Myocyte (in vitro differentiated cells): Measurements from ENCODE around the gene PFN3. TPM values are rescaled to one million over a fixed set of nuclear protein-coding genes. Genes with fewer than 3 reads are reported as not detected.

Source experiments
- DNase-seq: peaks from one replicate; pipeline ENCODE4 v3.0.0-alpha.2; 2012; ENCODE audit warnings: low read depth
- polyA plus RNA-seq: library from polyadenylated mRNA; unstranded; fragments of >200 nt; gene quantifications from one replicate; pipeline ENCODE4 v1.2.1, GENCODE V29; 2012; ENCODE audit warnings: missing spikeins
- total RNA-seq: library from RNA; depleted of rRNA; stranded (reverse); fragments of >200 nt; gene quantifications from 2 replicates; pipeline ENCODE4 v1.2.3, GENCODE V29; 2014

Gene PFN3, protein sequence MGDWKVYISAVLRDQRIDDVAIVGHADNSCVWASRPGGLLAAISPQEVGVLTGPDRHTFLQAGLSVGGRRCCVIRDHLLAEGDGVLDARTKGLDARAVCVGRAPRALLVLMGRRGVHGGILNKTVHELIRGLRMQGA
- total RNA-seq = not detected in 2 replicates
- not detected for polyA plus RNA-seq

DNA sequence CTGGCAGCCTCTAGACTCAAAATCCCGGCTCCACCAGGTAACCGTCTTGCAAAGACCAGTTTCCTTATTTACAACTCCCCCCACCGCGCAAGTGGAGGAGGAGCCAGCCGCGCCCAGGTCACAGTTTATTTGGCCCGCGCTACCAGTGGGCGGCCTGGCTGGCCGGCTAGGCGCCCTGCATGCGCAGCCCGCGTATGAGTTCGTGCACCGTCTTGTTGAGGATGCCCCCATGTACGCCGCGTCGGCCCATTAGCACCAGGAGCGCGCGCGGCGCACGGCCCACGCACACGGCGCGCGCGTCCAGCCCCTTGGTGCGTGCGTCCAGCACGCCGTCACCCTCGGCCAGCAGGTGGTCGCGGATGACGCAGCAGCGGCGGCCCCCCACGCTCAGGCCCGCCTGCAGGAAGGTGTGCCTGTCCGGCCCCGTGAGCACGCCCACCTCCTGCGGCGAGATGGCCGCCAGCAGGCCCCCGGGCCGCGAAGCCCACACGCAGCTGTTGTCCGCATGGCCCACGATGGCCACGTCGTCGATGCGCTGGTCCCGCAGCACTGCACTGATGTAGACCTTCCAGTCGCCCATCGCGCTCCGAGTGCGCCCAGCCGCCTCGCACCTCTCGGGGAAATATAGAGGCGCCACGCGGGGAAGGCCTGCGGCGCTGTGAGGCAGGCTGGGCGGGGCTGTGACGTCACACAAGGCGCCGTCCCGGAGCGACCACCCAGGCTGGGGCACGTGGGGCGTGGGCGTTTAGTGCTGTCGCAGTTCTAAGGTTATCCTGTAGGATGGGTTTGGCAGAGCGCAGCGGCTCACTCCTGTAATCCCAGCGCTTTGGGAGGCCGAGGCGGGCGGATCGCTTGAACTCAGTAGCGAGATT is at the start of gene PFN3:
Gene PFN3, minus strand, starts transcription at position 665 of the 872 bp plus-strand sequence. Its CDS starts 85 bp downstream, at position 580.
- DNase-seq = no peak

DNA sequence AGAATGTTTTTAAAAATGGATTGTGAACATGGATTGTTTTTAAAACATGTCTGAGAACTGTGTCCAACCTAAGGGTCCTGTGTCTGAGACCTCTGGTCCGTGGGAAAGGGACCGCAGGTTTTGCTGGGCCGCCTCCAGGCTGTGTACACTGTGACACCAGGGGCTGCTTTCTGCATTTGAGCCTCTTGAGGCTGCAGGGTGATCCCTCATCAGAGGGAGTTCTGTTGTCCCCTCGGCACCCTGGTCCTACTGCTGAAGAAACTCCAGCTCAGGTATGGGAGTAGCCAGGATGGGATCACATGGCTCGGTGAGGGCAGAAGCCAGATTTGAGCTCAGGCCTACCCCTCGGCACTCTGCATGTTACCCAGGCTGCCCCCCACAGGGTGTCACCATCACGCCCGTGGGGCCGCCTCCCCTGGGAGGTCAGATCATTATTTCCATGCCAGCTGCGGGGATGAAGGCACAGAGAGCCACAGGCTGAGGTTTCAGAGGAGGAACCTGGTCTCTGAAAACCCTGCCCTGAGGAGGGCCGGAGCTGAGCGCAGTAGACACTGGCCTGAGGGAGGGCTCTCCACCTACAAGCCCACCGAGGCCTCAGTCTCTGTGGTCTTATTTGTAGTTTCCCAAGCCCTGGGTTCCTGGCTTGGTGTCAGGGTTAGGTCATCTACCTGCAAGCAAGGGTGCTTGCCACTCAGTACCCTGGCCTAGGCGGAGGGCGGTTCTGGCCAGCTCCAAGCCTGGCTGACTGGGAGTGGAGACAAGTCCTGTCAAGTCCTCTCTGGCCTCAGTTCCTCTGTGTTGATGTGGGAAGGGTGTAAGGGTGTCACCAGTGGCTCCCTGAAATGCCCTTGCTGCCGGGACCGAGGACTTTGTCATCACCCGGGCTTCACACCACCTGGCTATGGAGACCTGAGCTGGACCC is 48.9 kb upstream of the PFN3 start:
- no peak for DNase-seq

DNA sequence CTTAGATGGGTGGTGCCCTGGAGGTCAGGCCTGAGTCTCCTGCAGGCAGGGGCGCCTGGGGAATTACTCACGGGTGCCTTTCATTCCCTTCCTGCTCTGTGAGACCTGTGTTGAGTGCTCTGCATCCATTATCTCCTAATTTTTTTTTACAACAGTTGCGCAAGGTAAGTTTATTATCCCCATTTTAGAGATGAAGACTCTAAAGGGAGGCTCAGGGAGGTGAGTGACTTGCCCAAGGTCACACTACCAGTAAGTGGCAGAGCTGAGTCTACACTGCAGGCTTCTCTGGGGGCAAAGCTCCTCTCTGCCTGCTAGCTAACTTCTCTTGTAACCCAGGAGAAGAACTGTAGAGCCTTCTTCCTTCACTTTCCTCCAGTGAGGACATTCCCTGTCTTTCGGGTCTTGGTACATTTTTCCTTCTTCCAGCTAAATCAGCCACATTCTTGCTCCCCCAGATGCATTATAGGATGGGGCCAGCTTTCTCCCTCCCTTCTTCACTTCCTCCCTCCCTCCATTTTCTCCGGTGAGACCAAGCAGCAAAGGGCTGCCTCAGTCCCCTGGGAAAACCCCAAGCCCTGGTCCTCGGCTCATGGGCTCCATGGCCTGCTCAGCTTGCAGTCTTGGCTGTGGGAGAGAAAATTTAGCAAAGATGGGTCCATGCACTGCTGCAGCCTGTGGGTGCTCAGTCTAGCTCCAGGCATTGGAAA is 47.9 kb upstream of the PFN3 start:
- no peak for DNase-seq

DNA sequence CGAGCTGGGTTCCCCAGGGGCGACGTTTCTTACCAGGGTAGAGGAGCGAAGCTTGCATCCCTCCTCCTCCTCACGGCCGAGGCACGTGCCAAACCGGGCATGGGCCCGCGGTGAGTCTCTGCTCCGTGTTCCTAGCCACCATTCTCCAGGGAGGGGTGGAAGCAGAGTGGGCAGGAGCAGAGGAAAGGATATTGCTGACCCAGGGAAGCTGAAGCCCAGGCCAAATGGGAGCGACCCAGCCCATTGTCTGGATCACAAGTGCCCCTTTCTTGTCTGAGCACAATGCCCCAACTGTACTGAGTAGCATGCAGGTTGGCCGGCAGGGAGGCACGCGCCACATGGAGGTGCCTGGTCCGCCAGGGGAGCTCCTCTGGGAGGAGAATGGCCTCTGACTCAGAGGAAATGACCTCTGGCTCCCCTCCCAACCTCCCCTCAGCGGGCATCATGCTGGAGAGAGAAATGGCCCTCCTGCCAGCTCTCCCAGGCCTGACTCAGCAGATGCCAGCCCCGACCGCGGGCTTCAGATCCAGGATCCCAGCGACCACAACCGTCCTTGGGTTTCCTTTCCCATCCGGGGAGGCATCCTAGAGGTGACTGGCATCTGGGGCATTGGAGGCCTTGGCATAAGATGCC is 47.3 kb upstream of the PFN3 start:
- peak; percentile 99 for DNase-seq

DNA sequence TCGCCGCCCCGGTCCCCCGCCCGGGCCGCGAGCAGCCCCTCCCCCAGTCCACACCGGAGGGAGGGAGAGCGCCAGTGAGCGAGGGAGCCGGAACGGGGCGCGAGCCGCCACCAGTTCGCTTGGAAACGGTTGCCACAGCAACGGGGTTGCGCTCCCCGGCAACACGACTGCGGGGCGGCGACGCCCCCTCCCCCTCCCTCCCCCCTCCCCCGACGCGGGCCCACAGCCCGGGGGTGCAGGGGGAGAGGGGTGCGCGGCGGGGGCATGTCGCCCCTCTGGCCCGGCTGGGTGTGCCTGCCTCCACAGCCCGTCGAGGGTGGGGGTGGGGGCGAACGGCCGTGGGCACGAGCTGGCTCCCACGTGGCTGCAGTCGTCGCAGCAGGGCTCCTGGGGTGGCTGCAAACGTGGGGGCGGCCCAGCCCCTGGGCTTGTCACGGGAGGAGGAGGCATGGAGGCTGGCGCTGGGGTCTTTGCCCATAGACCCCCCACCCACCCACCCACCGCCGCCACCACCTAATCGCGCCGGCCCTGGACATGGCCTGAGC is 46.7 kb upstream of the PFN3 start:
- peak; percentile 57 for DNase-seq

DNA sequence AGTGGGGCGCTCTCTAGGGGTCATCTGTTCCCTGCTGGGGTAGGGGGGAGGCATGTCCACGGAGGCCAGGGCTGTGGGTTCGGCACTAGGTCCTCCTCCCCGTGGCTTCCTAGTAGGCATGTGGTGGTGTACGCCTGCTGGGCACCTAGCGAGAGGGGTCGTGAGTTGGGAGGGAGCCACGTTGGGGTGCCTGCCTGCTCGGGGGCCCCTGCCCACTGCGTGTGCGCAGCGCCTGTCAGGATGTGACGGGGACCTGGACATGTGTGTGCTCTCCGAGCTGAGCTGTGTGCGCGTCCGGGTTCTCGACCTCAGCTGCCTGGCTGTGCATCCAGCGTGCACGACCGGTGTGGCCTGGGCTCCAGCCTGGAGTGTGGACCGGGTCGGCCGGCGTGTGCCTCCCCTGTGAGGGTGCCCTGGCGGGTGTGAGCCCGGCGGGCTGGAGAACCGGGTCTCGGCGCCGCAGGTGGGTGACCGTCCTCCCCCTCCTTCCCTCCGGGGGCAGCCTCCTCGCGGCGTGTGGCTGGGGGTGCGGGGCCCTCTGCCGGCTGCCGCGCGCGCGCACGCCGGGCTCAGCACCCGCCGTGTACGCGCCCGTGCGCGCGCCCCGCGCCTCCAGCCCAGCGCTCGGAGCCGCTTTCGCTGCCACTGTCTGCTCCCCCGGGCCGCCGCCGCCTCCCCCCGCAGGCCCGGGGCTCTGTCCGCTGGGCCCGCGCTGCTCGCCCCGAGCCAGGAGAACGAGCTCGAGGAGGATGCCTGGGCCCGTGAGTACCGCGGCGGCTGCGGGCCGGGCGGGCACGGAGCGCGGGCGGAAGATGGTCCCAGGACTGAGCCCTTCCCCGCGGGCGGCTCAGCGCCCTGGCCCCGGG is 46.0 kb upstream of the PFN3 start, which contains the start of gene PRR7:
Gene PRR7, plus strand, starts transcription at position 615 of the 866 bp plus-strand sequence. CDS start 8,254 bp downstream, outside the sequence.
- peak; percentile 70 for DNase-seq

DNA sequence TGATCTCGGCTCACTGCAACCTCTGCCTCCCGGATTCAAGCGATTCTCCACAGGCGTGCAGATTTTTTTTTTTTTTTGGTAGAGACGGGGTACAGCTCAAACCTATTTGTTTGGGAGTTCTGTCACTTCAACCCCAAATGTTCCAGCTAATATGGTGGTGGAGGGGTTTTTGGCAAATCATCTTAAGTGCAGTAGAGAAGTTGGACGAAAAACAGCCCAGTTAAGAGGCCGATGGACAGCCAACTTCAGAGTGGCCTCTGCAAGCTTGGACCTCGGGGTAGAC is 45.4 kb upstream of the PFN3 start:
- DNase-seq = no peak

DNA sequence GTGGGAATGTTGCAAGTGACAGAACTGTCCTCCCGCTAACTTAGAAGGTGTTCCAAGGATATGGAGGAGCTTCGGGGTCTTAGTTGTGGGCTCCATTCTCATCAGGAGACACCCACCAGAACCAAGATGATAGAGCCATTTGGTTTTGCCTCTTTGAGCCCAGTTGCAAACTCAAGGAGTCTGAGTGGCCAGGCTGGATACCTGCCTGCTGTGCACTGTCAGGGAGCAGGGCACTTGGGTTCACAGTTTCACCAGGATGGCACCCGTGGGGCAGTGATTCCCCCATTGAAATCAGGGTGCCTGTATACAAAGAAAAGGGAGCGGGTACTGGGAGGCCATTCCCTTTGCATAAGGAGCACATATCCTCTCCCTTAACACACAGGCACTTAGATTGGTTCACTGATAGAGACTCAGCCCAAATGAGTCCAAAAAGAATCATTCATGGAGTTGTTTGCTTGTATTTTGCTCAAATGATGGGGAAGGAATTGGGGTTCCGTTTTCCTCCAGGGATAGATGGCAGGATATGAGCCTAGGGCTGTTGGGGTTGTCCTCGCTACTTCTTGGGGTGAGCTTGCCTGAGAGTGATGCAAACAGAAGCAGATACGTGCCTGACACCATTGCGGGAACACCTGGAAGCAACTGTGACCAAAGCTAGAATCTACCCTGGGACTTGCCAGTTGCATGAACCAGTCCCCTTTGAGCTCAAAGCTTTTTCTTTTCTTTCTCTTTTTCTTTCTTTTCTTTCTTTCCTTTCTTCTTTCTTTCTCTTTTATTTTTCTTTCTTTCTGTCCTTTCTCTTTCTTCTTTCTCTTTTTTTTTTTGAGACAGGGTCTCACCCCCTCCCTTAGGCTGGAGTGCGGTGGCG is 44.8 kb upstream of the PFN3 start:
- no peak for DNase-seq

DNA sequence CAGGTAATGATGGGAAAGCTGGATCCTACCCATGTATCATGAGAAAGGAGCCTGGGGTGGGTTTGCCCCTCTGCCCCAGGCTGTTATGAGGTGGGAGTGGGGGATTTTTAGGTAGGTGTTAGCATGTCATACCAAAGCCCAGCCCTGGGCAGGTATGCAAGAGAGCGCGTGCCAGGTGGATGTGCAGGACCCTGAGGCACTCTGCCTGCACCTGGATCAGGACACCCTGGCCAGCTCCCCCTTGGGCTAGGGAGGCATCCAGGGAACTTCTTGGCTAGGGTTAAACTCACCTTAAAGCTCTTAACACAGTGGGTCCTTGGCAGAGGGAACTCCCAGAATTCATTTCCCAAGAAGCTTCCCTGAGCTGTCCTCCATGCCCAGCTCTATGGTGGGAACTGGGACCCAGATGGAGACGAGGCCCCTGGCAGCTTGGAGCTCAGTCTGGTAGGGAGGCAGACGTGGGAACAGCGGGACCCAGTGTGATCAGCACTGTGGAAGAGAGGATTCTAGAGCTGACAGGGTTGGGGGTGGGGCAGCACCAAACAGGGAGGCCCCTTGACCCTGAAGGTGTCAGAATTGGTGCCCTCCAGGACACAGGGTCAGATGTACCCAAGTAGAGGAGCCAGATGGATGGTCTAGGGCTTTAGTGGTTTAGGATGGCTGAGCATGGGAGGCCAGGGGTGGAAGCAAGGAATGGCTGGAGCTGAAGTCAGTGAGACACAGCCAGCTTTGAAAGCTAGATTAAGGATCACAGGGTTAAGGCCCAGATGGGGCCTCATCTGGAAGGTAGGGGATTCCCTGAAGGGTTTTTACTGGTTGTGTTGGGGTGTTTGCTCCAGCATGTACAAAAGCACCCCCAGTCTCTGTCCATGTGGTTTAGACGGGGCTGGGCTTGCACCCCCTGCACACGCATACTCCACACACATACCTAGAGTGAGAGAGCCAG is 43.9 kb upstream of the PFN3 start:
- DNase-seq = no peak

DNA sequence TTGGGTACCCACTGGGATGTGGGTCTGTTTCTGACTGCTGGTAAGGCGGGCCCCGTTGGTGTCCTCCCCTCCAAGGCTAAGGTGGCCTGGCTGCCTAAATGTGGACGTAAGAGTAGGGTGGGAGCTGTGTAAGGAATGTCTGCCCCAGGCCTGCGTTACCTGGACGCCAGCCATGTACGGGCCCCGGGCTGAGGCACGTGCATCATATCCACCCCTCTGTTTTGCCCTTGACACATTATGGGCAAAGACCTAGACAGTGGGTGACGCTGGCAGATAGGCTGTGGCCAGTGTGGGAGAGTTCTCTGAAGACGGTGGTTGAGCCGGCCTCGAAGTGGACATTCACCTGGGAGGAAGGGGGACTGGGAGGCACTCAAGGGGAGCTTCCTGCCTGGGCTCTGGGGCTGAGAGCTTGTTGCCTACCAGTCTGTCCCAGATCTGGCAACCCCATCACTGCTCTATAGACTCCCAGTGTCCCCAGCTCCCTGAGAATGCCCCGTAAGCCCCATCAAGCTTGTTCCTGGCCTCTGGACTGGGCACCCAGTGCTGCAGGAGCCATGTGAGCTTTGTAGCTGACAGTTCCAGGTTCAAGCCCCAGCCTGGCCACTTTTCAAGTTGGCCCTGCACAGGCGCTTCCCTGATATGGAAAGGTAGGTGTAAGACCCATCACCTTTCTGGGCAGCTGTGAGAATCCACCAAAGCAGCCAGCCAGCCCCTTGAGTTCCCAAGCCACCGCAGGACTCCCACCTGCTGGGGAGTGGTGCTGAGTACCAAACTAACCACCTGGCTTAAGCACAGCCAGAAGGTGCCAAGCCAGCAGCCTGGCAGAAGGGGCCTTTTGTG is 42.9 kb upstream of the PFN3 start:
- no peak for DNase-seq

DNA sequence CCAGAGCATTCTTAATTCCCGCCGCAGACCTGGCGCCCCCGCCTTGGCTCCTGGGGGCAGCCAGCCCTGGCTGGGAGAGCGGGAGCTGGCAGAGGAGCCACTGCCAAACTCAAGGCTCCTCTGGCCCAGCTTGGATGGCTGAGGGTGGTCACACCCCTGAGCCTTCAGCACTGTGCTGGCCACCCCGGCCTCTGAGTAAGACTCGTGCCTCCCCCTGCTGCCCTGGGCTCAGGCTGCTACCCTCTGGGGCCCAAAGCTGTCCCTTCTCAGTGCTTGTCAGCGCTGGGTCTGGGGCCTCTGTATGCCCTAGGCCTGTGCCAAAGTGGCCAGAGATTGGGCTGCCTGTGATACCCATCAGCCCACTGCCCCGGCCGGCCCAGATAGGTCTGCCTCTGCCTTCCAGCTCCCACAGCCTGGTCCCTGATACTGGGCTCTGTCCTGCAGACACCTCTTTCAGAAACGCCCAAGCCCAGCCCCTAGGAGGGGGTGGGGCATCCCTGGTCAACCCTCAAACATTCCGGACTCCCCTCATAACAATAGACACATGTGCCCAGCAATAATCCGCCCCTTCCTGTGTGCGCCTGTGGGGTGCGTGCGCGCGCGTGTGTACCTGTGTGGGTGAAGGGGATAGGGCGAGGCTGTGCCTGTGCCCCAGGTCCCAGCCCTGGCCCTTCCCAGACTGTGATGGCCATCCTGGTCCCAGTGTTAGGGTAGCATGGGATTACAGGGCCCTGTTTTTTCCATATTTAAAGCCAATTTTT is 41.8 kb upstream of the PFN3 start:
- DNase-seq = no peak

DNA sequence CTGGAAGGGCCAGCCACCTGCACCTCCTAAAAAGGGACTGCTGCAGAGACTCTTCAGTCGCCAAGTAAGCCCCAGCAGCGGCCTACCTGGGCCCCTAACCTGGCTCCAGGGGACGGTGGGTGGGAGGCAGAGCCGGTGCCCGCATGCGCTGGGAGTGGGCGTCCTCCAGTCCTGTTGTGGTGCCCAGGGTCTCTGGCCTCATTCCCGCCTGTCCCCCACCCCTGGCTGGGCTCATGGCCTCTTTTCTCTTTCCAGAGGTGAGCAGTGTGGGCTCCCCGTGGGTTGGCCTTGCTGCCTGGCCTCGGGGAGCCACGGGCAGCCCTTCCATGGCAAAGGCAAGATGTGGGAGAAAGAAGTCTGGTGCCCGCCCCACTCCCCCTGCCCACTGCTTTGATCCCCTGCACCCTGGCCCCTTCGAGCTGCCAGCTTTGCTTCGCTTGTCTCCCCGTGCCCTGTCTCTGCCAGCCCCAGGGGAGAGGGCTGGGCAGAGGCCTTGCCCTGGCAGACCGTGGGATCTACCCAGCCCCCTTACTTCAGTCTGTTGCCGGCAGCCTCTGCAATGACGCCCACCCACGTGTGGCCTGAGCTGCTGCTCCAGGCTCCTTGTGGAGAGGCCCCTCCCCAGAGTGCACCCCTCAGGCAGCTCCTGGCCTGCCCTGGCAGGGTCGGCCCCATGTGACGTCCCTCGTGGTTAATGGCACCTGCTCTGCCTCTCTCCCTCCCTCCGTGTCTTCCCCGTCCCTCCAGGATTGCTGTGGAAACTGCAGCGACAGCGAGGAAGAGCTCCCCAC is 40.7 kb upstream of the PFN3 start:
- peak; percentile 52 for DNase-seq

DNA sequence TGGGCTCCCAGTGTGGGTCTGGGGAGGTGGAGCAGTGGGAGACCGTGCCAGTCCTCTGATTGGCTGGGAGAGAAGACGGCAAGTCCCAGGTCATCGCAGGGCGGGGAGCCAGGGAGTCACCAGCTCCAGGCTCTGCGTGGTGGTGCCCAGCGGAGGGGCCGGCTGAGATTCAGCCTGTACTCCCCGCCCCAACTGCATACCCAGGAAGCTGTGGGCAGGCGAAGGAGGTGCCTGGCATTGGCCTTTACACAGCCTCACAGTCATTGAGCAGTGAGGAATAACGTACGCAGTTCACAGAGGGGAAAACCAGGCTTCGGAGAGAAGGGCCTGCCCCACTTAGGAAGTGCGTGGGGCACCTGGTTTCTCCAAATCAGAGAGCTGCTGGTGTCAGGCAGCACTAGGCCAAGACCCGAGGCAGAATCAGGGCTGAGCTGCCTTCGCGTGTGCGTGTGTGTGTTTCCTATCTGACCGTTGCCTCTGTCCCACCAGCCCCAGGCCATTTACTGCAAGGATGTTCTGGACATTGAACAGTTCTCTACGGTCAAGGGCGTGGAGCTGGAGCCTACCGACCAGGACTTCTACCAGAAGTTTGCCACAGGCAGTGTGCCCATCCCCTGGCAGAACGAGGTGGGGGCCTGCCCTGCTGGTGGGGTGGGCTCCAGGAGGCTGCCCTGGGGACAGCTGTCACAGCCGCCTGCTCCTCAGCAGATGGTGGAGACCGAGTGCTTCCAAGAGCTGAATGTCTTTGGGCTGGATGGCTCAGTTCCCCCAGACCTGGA is 39.9 kb upstream of the PFN3 start:
- no peak for DNase-seq

DNA sequence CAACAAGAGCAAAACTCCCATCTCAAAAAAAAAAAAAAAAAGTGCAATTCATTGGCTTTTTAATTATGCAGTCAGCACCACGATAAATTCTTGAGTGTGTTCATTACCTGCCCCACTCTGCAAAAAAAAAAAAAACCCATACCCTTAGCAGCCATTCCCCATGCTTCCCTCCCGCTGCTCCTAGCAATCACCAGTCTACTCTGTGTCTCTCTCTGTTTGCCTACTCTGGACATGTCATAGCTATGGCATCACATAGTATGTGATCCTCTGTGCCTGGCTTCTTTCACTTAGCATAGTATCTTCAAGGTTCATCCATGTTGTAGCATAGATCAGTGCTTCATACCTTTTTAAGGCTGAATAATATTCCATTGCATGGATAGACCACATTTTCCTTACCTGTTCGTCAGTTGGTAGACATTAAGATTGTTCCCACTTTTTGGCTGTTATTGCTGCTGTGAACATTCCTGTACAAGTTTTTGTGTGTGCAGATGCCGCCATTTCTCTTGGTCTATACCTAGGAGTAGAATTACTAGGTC is 39.1 kb upstream of the PFN3 start:
- no peak for DNase-seq
